B cell (primary cell): ENCODE data around the gene IFI35.

ENCODE experiments used
- CTCF ChIP-seq: fragments of 200-600 bp; IDR thresholded peaks from one replicate; pipeline ENCODE4 v1.8.0; 2022; ENCODE audit warnings: antibody characterized with exemption, mild to moderate bottlenecking
- EZH2 ChIP-seq: IDR thresholded peaks from 2 replicates; pipeline ENCODE4 v1.6.1; 2012; ENCODE audit warnings: borderline replicate concordance, low read depth, mild to moderate bottlenecking, moderate library complexity, low read length; ENCODE audit not compliant: insufficient read depth, poor library complexity, severe bottlenecking

DNA sequence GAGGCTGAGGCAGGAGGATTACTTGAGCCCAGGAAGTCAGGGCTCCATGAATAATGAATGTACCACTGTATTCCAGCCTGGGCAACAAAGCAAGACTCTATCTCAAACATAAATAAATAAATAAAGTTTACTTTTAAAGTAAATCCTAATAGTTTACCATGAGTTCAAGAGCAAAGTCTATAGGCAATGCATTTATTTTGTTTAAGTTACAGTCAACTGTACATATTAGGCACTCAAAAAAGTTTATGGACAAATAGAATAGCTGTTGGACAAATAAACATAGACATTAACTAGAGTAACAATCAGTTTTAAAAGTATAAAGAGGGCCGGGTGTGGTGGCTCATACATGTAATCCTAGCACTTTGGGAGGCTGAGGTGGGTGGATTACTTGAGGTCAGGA, 38.7 kb upstream of the IFI35 start:
- TF ChIP-seq CTCF (no peak), EZH2 (no peak)
